ENCODE results near the gene TRABD2B. TPM values are rescaled to one million over a fixed set of nuclear protein-coding genes. Genes with fewer than 3 reads are reported as not detected.

The TRABD2B gene
- total RNA-seq, 2 donors from 2014 or later = 3.8 to 10.7 TPM

GRCh38 chr1:47938520-47938919 is 58.7 kb downstream of the TRABD2B start:
- ATAC-seq (ENCODE audit: insufficient number of reproducible peaks, low FRiP score, low read depth) = no peak
- Histone ChIP-seq H3K4me3 (no peak overlapping the region), H3K36me3 (no peaks in the 10 kb centered on the region), H3K27ac (no peak overlapping the region), H3K4me1 (ENCODE audit: control insufficient read depth in 1 of 2, low read depth in 2 of 2) (peaks cover 9 to 20% of the 10 kb centered on the region in 2 donors), H3K9me3 (no peaks in the 10 kb centered on the region), H3K27me3 (replicated peaks; ENCODE audit: insufficient read depth) (no peaks in the 10 kb centered on the region)
- no peak for TF ChIP-seq CTCF (IDR thresholded peaks at IDR 0.05)
- no peak for DNase-seq (ENCODE audit: low spot score)

GRCh38 chr1:47937586-47938254 is 59.5 kb downstream of the TRABD2B start:
- no peak overlapping the region for H3K4me3 ChIP-seq
- DNase-seq (ENCODE audit: low spot score) (no peak), ATAC-seq (ENCODE audit: insufficient number of reproducible peaks, low FRiP score, low read depth) (no peak)
- H3K36me3 ChIP-seq = no peaks in the 10 kb centered on the region
- H3K4me1 ChIP-seq (ENCODE audit: control insufficient read depth in 1 of 2, low read depth in 2 of 2) = peaks cover 9 to 20% of the 10 kb centered on the region in 2 donors
- no peak overlapping the region for H3K27ac ChIP-seq
- H3K27me3 ChIP-seq (replicated peaks; ENCODE audit: insufficient read depth) = no peaks in the 10 kb centered on the region
- TF ChIP-seq CTCF (IDR thresholded peaks at IDR 0.05) = no peak
- no peaks in the 10 kb centered on the region for H3K9me3 ChIP-seq

GRCh38 chr1:47936916-47937551 is 60.2 kb downstream of the TRABD2B start:
- Histone ChIP-seq H3K36me3 (no peaks in the 10 kb centered on the region), H3K9me3 (no peaks in the 10 kb centered on the region), H3K4me1 (ENCODE audit: control insufficient read depth in 1 of 2, low read depth in 2 of 2) (peaks cover 9 to 20% of the 10 kb centered on the region in 2 donors), H3K27me3 (replicated peaks; ENCODE audit: insufficient read depth) (no peaks in the 10 kb centered on the region), H3K4me3 (no peak overlapping the region), H3K27ac (no peak overlapping the region)
- DNase-seq (ENCODE audit: low spot score) (no peak), ATAC-seq (ENCODE audit: insufficient number of reproducible peaks, low FRiP score, low read depth) (no peak)
- TF ChIP-seq CTCF (IDR thresholded peaks at IDR 0.05) = no peak

- ATAC-seq (ENCODE audit: insufficient number of reproducible peaks, low FRiP score, low read depth) (no peak), DNase-seq (ENCODE audit: low spot score) (no peak)
- Histone ChIP-seq H3K27ac (no peak overlapping the region), H3K4me3 (no peak overlapping the region), H3K27me3 (replicated peaks; ENCODE audit: insufficient read depth) (no peaks in the 10 kb centered on the region), H3K36me3 (no peaks in the 10 kb centered on the region), H3K4me1 (ENCODE audit: control insufficient read depth in 1 of 2, low read depth in 2 of 2) (peaks cover 9 to 19% of the 10 kb centered on the region in 2 donors), H3K9me3 (no peaks in the 10 kb centered on the region)
- TF ChIP-seq CTCF (IDR thresholded peaks at IDR 0.05) = no peak
Measured at GRCh38 chr1:47935856-47936255, 61.3 kb downstream of the TRABD2B start.

- DNase-seq (ENCODE audit: low spot score) (no peak), ATAC-seq (ENCODE audit: insufficient number of reproducible peaks, low FRiP score, low read depth) (no peak)
- Histone ChIP-seq H3K36me3 (no peaks in the 10 kb centered on the region), H3K9me3 (no peaks in the 10 kb centered on the region), H3K4me3 (no peak overlapping the region), H3K4me1 (ENCODE audit: control insufficient read depth in 1 of 2, low read depth in 2 of 2) (peaks cover 9 to 13% of the 10 kb centered on the region in 2 donors), H3K27me3 (replicated peaks; ENCODE audit: insufficient read depth) (no peaks in the 10 kb centered on the region), H3K27ac (no peak overlapping the region)
- no peak for TF ChIP-seq CTCF (IDR thresholded peaks at IDR 0.05)
Measured at GRCh38 chr1:47935163-47935562, 62.0 kb downstream of the TRABD2B start.
